Hematopoietic multipotent progenitor cell treated with erythropoietin and hydrocortisone succinate and interleukin-3 and kit ligand, for 6 days (in vitro differentiated cells): ENCODE results near the gene UGT2A3.
"Not testable (repeated sequence)": the region's sequence is repeated elsewhere in the genome, so short reads cannot be mapped to it uniquely, and the experiment has no call there.

Source experiments
- DNase-seq: peaks from one replicate; pipeline ENCODE4 v3.0.0-alpha.2; 2015

Gene UGT2A3

DNA sequence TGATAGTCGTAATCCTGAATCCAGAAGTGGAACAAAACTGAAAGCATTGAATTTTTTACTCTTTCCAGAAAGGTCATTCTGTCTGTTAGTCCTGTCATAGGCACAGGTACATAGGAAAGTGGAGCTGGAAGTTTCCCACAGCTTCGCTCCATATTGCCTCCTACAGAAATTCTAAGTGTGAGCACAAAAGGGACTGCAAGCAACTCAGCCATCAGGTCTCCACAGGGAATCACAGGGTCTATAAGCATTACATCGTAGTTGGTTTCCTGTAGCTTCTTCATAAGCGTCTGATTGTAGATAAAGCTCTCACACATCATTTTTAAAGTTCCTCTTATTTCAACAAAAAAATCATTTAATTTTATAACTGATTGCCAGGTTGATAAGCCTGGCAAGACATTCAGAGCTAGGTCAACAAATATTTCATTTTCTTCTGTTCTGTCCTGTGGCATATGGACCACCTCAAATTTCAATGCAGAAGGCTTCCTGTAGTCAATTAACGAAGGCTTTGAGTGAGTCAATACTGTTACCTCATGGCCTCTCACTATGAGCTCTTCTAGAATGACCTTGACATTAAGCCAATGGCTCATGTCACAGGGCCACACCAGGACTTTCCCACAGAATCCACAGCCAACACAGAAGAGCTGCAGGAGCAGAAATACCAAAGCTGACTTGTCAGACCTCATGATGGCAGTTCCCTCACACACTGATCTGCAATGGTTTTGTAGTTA is at the start of gene UGT2A3:
TSS of gene UGT2A3 (minus strand) at position 727 of the 728 bp plus-strand sequence. CDS start at position 683, 44 bp downstream.
- no peak for DNase-seq

DNA sequence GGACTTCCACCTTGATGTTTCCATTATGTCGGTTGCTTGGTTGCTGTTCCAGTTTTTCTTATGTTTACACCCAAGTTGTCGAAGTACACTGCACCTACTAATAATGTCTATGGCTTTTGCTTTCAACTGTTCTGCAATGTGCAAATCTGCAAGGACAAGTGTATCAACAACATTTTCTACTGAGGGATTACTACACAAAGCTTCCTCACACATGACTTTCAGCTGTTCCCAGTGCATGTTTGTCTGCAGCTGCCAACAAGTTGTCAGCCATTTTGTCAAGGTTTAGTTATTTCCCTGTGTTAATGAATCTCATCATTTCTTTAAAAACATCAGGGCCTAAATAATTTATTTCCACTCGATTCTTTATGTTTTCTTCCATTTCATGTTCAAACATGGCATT is 45.4 kb upstream of the UGT2A3 start:
- DNase-seq = no peak

DNA sequence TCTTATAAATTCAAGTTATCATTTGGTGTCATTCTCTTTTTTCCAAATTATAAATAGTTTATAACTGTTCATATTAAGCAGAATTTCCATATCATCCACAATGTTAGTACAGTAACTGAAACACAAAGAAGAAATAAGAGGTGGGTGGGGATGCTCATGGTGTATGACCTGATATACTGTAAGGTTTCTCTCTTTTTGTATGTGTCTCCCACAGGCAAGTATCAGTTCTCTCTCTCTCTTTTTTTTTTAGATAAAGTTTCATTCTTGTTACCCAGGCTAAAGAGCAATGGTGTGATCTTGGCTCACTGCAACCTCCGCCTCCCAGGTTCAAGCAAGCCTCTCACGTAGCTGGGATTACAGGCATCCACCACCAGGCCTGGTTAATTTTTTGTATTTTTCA is 43.7 kb upstream of the UGT2A3 start:
- DNase-seq = no peak

DNA sequence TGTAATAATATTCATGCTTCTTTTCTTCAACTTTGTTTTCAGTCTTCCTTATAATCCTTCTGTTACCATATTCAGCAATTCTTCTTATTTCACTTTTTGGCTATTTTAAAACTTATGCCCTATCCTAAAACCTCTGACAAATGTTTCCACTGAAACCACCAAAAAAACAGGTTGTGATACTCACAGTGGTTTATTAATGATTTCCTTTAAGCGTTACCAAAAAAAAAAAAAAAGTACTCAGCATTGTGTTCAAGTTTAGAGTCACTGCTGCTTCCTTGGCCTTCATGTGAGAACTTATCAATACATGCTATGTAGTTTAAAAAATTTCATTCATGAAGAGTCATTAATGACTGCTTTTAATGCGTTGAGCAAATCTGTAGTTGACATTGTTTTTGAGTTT is 35.4 kb upstream of the UGT2A3 start:
- DNase-seq = no peak

DNA sequence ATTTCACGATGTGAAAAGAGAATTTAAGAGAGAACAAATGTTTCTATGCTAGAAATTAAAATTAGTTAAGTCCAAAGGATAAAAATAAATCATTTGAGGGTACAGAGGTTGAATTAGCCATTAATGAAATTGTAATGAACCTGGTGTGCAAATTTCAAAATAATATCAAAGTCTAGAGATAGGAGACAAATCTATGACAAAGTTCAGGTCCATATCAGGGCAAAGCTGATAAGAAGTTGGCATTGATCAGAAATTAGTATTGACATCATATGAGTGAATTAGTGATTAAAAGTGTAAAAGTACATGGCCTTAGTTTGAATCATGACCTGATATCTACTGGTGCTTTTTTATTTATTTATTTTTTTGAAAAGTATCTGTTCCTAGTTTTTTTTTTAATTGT is 33.8 kb upstream of the UGT2A3 start:
- no peak for DNase-seq

DNA sequence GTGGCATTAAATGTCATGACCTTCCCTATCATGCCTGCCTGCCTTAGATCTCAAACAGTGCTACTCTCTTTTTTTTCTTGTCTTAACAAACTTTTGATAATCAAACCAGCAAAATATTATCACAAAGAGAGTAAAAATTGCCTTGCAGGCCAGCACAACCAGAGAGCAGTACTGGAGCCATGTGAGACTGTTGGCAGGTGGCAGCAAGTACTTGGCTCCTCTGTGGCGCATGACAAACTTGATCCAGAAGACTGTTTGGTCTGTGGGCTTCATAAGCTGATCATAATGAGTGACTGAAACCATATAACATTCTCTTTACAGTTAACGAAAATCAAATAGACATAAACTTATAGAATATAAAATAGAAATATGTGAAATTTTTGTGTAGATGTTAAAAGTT is 33.3 kb upstream of the UGT2A3 start:
- DNase-seq = no peak

DNA sequence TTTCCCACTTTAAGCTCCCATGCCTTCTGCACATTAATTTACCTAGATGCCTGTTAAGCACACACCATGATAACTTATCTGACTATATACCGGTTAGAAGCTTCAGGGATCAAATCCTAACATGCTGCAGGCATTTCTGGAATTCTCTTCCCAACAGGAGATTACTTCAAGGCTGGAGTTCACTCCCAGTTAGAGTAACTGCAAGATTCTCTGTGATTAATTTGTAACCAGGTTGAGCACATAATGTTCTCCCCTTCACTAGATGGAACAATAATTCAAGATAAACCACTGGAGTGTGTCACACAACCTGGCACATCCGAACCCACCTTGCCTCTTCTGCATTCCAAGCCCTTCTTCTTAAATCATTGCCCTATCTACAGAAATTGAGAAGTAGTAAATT is 11.8 kb upstream of the UGT2A3 start:
- DNase-seq = no peak

DNA sequence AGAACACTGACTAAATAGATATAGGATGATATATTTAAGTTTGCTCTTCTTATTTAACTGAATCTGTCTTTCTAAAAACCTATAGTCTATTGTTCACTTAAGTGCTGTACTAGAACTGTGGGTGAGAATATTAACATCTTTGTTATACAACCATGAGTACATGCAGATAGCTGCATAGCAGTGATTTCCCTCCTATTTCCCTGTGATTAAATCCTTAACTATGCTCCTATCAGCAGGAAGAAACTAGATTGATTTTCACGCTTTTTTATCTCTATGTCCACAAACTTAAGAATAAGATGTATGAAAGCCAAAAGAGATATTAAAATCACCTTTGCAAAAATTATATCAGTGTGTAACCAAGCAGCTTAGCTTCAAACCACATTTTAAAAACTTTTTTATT is 11.3 kb upstream of the UGT2A3 start:
- DNase-seq = no peak

DNA sequence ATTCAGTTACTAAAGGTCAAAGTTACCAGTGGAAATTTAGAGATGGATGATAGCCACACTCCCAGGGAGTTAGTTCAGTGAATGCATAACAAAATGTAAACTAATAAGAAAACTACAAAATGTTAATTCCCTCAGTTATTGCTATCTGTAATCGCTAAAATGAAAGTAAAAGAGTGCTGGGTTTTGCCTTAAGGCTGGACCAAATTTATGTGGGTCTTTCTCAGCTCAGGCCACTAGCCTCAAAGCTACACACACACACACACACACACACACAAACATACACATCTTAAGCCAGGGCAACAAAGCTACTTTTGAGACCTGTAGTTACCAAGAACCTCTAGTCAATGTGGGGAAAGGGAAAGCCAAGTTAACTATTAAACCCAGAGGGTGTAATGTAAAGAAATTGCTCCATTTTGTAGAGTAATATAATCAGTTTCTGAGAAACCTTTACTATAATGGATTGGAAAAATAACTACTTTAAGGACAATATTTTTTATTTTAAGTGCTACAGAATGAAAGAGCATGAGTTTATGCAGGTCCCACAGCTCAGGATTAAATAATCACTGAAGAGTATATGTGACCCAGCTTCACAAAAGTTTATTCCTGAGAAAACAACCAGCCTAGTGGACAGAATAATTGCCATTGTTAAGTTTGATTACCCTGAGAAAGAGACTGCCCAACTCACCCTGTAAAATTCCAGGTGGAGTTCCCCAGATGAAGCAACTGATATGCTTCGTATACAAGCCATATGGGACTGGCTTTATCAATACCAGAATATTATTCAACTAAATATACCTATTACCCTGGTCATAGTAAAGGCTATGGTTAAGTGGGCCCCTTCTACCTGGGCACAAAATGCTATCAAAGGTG is 8.9 kb upstream of the UGT2A3 start:
- DNase-seq = no peak

DNA sequence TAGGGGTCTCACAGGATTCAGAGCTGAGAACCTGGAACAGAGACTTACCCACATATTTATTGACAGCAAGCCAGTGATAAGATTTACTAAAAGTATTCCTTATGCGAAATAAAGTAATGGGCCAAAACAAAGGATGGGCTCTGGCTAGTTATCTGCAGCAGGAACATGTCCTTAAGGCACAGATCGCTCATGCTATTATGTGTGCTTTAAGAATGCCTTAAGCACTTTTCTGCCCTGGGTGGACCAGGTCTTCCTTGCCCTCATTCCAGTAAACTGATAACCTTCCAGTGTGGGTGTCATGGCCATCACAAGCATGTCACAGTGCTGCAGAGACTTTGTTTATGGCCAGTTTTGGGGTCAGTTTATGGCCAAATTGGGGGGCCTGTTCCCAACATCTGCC is 7.5 kb upstream of the UGT2A3 start:
- DNase-seq = not testable (repeated sequence)

DNA sequence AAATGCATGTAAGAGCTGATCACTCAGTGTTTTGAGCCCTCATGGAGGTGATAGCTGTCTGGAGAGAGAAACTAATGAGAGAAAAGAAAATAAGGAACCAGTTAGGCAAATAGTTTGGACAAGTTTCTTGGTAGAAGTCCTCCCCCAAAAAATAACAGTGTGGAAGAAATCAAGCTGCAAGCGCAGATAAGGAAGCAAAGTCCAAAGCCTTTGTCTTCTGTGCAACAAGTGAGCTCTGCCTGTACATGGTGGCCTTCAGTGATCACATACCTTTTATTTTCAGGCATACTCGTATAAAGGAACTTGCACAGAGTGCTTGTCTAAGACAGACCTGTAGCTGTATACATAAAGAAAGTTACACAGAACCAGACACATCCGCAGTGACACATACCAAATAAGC is 2.5 kb upstream of the UGT2A3 start:
- DNase-seq = peak; percentile 22

DNA sequence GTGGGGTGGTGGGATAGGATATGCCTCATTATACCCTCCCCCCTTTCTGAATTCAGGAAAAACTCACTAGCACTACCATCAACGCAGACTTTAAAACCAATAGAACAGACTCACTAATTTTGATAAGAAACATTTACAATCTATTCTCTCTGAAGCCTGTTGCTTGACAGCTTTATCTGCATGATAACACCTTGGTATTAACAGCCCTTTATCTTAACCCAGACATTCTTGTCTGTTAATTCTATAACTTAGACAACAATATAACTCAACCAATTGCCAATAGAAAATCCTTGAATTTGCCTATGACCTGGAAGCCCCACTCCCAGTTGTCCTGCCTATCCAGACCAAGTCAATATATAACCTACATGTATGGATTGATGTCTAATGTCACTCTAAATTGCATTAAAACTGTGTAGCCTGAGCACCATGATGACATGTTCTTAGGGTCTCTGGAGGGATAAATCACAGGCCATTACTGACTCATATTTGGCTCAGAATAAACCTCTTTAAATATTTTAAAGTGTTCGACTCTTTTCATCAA is 1.5 kb upstream of the UGT2A3 start:
- peak; percentile 19 for DNase-seq

DNA sequence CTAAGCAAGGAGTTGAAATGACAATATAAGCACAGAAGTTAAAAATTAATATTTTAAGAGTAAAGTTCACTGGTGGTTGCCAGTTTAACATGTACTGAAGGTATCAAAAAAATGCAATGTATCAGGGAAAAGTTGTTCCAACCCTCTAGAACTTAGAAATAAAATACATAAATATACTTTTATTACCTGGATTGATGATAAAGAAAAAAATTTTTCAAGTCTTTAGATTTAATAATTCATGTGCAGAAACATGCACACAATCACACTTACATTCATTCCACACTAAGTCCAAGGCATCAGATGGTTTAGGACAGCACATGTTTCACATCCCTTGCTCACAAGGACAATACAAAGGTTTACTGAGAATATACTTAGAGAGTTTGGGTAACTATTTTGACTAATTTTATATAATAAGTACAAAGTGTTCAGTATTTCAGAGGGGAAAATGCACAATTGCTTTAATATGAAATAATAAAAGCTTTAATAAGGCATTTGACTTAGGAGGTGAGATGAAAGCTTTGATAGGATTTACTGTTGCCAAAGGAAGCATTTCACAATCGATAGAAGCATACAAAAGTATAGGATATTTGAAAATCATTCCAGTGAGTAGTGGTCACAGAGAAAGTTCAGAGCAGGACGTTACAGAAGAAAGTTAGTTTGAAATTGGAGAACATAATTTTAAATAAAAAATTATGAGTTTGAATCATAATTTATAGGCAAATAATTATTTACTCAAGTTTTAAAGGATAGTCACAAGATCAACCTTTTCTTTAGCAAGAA is 392 bp upstream of the UGT2A3 start:
- DNase-seq = no peak

DNA sequence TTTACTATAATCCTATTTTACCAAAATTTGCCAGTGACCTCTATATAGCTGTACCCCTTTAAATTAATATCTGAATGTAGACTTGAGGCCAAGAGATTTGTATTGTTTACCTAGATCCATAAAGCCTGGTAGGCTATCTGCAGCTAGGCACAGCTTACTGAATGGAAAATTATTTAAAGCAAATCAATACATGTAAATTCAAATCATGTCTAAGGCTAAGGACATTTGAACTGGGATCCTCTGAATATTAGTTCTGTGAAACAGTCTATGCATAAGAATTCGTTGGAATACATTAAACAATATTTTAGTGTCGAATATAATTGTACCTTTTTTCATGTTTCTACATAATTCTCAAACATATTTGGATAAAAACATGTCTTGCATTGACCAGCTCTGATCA is 1.6 kb downstream of the UGT2A3 start:
- no peak for DNase-seq

DNA sequence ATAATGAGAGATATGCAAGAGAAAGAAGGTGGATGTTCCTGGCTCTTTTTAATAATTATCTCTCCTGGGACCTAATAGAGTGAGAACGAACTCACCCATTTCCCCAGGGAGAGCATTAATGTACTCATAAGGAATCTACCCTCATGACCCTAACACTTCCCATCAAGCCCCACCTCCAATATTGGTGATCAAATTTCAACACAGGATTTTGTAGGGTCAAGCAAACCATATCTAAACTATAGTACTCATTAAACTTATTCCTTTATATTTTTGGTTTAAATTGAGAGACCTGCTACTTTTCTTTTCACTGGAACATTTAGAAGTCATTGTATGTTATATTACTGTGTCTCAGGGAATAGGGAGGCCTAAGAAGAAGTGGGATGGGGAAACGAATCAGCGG is 2.6 kb downstream of the UGT2A3 start:
- no peak for DNase-seq

DNA sequence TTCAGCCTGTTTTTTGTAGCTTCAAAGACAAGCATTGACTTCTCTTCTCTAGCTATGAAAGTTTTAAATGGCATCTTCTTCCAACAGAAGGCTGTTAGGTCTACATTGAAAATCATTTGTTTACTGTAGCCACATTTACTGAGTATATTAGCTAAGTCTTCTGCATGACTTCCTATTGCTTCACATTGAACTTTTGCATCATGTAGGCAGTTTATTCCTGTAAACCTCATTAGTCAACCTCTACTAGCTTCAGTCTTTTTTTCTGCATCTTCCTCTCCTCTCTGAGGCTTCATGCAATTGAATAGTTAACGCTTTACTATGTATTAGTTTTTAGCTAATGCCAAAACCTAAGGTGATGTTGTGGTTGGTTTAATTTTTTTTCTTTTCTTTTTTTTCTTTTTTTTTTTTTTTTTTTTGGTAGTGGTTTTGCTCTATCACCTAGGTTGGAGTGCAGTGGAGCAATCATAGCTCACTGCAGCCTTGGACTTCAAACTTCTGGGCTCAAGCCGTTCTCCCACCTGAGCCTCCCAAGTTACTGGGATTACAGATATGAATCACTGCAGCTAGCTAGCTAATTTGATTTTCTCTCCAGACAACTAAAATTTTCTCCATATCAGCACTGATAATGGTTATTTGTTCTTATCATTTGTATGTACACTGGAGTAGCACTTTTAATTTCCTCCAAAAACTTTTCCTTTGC is 3.4 kb downstream of the UGT2A3 start:
- no peak for DNase-seq

DNA sequence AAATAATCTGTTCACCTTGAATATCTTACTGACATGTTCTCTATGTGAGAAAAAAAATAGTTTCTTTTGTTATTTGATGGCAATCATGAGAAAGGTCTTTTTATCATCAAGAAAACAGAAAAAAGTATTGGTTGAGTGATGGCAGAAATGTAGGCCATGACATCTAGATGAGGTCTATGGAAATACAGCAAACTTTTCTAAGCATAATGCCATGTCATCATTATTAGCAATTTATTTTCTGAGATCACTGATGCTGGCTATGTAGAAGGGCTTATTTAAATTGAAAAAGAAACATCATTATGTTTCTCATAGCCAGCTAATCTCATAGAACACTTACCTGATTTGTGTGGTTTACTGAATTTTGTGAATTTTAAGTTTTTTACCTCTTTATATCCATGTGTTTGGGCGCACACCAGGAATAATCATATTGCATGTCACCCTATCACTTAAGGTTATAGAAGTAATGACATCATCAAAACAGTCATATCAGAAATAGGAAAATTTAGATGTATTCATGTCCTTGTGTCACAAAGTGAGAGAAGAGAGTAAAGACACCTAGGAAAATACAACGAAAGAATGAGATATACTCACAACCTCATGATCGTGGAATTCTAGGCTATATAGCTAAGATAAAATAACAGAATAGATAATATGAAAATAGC is 22.4 kb downstream of the UGT2A3 start:
- no peak for DNase-seq

DNA sequence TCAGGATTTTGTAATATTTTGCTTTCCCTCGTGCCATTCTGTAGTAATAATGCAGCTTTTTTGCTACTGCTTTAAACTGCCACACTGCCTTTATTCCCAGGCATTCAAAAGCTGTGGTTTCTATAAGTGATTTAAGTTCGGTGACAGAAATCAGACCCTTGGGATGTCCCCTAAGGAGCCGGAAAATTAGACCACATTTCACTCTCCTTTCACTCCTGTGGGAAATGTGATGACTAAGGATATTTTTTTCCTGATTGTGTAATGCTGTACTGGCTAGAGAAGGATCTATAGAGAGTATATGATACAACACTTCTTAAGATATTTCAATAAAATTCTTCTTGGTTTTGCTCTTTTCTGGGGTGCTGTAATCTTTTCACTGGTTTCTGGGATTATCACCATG is 24.4 kb downstream of the UGT2A3 start:
- DNase-seq = no peak

DNA sequence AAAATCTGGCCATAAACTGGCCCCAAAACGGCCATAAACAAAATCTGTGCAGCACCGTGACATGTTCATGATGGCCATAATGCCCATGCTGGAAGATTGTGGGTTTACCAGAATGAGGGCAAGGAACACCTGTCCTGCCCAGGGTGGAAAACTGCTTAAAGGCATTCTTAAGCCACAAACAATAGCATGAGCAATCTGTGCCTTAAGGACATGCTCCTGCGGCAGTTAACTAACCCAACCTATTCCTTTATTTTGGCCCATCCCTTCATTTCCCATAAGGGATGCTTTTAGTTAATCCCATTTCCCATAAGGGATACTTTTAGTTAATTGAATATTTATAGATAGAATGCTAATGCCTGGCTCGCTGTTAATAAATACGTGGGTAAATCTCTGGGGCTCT is 29.4 kb downstream of the UGT2A3 start:
- DNase-seq = not testable (repeated sequence)

DNA sequence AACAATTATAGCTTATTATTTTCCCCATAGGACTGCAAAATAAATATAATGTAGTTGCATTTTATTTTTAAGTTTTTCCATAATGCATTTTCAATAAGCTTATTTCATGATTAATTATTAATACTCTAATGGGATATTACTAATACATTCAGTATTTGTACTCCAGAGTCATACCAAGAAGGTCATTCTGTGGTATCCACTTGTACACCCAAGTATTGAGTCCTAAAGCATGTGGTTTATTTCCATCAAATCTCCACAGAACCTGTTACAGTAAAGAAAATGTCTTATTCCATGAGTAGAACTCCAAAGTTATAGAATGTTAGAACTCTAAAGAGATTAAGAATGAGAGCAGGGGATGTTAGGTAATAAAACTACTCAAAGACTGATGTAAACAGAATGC is 30.6 kb downstream of the UGT2A3 start:
- DNase-seq = no peak

DNA sequence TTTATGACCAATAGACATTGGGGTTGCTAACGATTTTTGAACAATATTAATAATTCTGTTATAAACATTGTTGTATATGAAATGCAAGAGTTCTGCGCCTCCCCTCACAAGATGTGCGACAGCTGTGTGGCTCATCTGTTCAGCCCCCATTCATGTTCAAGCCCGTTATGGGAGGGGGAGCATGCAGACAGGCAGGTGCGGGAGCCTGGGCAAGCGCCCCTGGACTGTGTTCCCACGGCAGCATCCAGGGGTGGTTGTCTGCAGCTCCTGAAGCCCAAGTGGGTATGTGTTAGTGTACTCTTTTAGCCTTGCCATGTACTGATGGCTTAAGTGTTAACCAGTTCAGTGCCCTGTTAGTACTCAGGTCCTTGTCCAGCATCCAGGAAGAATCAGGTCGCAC is 34.6 kb downstream of the UGT2A3 start:
- no peak for DNase-seq

DNA sequence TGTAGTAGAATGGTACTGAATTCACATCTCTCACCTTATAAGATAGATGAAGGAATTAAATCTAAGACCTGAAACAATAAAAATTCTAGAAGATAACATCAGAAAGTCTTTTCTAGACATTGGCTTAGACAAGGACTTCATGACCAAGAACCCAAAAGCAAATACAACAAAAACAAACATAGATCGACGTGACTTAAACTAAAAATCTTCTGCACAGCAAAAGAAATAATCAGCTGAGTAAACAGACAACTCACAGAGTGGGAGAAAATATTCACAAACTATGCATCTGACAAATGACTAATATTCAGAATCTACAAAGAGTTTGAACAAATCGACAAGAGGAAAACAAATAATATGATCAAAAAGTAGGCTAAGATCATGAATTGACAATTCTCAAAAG is 38.8 kb downstream of the UGT2A3 start:
- no peak for DNase-seq
